ENCODE results near the gene MOB3B. TPM values are rescaled to one million over a fixed set of nuclear protein-coding genes. Genes with fewer than 3 reads are reported as not detected.

Gene MOB3B
- total and polyA plus RNA-seq, 10 of the 15 experiments (the other 5 are each of a cell fraction or from before 2014, with no cell fraction given), result 0.44 to 2.7 (median 0.91) TPM

DNA sequence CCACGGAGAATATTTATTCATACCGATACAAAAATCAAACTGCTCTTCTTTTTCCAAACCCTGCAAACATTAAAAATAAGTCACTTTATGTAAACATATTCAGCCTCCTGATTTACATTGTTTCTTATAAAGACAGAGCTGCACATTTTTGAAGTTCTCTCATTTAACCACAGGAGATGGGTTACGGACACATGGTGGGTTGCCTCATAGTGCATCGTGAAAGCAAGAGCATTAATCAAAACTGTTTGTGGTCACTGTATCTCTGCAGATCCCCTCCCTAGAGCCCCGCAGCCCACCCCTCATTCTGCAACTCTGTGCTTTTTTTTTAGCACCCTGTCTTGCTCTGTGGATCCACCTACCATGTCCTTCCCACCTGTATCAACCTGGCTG lies 189.3 kb downstream of the MOB3B start:
- no TSS peak for BruUV-seq (replicated peaks)
- DNase-seq (ENCODE audit: low read depth, low spot score) (no peak), FAIRE-seq (no peak), ATAC-seq (no peak)
- intact Hi-C loops (cut with micrococcal nuclease; ENCODE audit: unreplicated experiment) (no loop called here), in situ Hi-C loops (cut with MboI) (no loop called here)
- Histone ChIP-seq H3K36me3 (ENCODE audit: control insufficient read depth in 2 of 2, insufficient read depth in 2 of 2, low read length in 1 of 2) (no peaks in the 10 kb centered on the region), H3K4me1 (ENCODE audit: control insufficient read depth, insufficient read depth, low read length) (no peaks in the 10 kb centered on the region), H4K20me1 (ENCODE audit: control insufficient read depth, insufficient read depth) (no peaks in the 10 kb centered on the region), H3K27me3 (replicated peaks in 1 of 2; ENCODE audit: control insufficient read depth in 2 of 2, insufficient read depth in 2 of 2, low read length in 1 of 2) (no peaks in the 10 kb centered on the region), H3K4me2 (ENCODE audit: control insufficient read depth, insufficient read depth) (no peak overlapping the region), H3K27ac (ENCODE audit: control insufficient read depth, insufficient read depth) (no peak overlapping the region), H3K79me2 (ENCODE audit: control insufficient read depth, insufficient read depth, low read length) (no peaks in the 10 kb centered on the region), H3K9me3 (replicated peaks; ENCODE audit: control insufficient read depth, insufficient read depth, low read length) (no peaks in the 10 kb centered on the region), H3K4me3 (no peak overlapping the region), H3K9ac (ENCODE audit: control insufficient read depth, insufficient read depth, low read length) (no peak overlapping the region), H2AFZ (ENCODE audit: control insufficient read depth, low read depth, low read length) (no peak overlapping the region)
- CTCF ChIA-PET, result no interaction called here
- SMC1A ChIA-PET (ENCODE audit: uncharacterized antibody, unreplicated experiment), result interaction anchor here (1.8 kb wide), 1 partner anchor 190 kb away, joined by 5 read pairs; the partner anchor contains the start of gene MOB3B
- RAD21 ChIA-PET (ENCODE audit: unreplicated experiment), result no interaction called here
- no peak for TF ChIP-seq RELA (IDR thresholded peaks at IDR 0.05; ENCODE audit: borderline replicate concordance, partially characterized antibody)
- no peak for TF ChIP-seq SIN3A (IDR thresholded peaks at IDR 0.05; ENCODE audit: low read depth, low read length)
- no peak for TF ChIP-seq SIX5 (IDR thresholded peaks at IDR 0.05; ENCODE audit: low read depth, low read length, severe bottlenecking)
- no peak for TF ChIP-seq SMAD5 (IDR thresholded peaks at IDR 0.05; ENCODE audit: low read depth)
- no peak for TF ChIP-seq ZBED1 (IDR thresholded peaks at IDR 0.05; ENCODE audit: borderline replicate concordance)
- TF ChIP-seq, protein P1, sequence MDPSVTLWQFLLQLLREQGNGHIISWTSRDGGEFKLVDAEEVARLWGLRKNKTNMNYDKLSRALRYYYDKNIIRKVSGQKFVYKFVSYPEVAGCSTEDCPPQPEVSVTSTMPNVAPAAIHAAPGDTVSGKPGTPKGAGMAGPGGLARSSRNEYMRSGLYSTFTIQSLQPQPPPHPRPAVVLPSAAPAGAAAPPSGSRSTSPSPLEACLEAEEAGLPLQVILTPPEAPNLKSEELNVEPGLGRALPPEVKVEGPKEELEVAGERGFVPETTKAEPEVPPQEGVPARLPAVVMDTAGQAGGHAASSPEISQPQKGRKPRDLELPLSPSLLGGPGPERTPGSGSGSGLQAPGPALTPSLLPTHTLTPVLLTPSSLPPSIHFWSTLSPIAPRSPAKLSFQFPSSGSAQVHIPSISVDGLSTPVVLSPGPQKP (IDR thresholded peaks at IDR 0.05; ENCODE audit: low read depth, low read length), result no peak
- TF ChIP-seq SREBF1 (IDR thresholded peaks at IDR 0.05; ENCODE audit: low read length), result no peak
- TF ChIP-seq FOXK2 (IDR thresholded peaks at IDR 0.05), result no peak
- POLR2A ChIA-PET, result no interaction called here
- WGBS (ENCODE audit: insufficient coverage, insufficient replicate concordance, low lambda C conversion rate, missing lambda C conversion rate), result 67% methylated on average over 5 of the region's 5 CpGs

Data from GM12878 (cell line).